GM19043 (cell line): ENCODE measurements around the gene TRIM62.

ENCODE experiments used
- ATAC-seq: cut with Tn5 transposase; IDR thresholded peaks from one replicate; pipeline ENCODE4 v1.9.1; 2021; ENCODE audit warnings: low read depth; ENCODE audit not compliant: unreplicated experiment

TRIM62 gene

GRCh38 chr1:33180911-33181890 is 642 bp downstream of the TRIM62 start:
- no peak for ATAC-seq

- ATAC-seq = no peak
Observed at GRCh38 chr1:33180226-33180910, 1.5 kb downstream of the TRIM62 start.

DNA sequence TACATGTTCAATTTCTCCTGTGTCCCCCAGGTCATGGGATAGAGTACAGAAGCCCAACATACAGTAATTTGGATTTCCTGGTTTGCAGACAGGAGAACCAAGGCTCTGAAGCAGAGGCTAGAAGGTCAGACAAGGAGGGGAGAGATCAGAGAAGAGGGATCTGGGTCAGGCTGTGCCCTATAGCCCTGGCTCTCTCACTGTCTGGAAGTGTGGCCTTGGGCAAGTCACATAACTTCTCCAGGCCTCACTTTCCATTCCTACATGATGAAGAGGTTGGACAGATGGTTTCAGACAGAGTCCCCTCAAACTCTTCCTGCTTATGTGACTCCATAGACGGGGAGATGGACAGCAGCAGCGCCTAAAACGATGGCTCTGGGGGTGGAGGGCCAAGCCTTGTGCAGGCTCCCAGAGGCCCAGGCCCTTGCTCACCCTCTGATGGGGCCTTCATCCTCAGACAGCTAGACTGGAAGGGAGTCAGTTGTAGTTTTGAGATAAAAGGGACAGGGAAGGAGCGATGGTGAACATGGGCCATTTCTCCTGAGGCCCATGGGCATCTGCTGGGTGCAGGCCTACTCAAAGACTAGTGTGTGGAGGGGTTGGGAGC is 2.9 kb downstream of the TRIM62 start:
- no peak for ATAC-seq

DNA sequence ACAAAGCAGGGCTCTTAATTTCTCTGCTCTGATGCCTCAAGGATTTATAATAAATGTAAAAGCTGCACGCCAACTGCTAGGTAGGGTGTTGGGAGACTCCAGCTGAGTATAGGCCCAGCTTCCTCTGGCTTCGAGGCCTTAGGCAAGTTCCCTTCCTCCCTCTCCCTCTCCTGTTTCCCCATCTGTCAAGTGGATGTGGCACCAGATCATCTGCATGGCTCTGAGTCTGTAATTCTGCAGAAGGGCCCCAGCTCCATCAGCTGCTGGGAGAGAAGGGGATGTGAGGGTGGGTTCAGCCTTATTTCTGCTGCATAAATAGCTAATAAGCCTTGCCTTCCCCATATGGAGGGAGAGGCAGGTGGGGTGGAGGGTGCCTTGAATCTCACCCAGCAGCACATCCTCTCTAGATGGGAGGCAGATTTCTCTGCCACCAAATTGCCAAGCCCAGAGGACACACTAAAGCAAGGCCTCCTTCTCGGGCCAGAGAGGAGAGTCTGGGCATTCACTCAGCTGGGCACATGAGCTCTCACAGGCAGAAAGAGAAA is 3.8 kb downstream of the TRIM62 start:
- ATAC-seq = no peak

GRCh38 chr1:33176887-33177286 is 5.0 kb downstream of the TRIM62 start:
- no peak for ATAC-seq

GRCh38 chr1:33176362-33176850 is 5.4 kb downstream of the TRIM62 start:
- ATAC-seq = no peak

GRCh38 chr1:33175865-33176264 is 6.0 kb downstream of the TRIM62 start:
- ATAC-seq = no peak

GRCh38 chr1:33173091-33173490 is 8.8 kb downstream of the TRIM62 start:
- ATAC-seq = no peak

- no peak for ATAC-seq
Observed at GRCh38 chr1:33171977-33172813, 9.6 kb downstream of the TRIM62 start.

- no peak for ATAC-seq
Observed at GRCh38 chr1:33170351-33171274, 11.2 kb downstream of the TRIM62 start.

DNA sequence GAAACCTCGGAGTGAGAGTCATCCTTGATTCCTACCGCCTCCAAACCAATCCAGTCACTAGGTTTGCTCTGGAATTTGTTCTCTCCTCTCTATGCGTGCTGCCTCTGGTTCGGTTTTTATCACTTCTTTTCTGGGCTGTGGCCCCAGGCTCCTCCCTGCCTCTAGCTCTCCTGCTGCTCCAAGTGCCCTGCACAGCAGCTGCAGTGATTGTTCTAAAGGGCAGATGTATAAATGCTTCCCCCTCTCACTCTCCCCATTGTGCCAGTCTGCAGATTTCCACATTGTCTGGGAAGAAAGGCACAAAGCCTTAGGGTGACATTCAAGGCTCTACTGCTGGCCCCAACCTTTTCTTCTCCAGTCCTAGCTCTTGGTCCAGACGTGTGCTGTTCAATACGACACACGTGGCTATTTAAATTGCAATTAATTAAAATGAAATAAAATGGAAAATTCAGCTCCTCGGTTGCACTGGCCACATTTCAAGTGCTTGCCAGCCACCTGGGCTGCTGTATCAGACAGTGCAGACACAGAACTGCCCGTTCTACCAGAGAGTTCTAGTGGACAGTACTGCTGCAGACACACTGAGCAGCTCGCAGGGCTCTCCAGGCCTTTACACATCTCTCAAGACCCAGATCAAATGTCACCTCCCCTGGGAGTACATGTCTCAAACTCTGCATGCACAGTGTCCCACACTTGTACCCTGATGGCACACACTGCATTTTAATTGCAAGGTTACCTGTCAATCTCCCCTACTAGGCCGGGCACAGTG is 12.4 kb downstream of the TRIM62 start:
- ATAC-seq = no peak

DNA sequence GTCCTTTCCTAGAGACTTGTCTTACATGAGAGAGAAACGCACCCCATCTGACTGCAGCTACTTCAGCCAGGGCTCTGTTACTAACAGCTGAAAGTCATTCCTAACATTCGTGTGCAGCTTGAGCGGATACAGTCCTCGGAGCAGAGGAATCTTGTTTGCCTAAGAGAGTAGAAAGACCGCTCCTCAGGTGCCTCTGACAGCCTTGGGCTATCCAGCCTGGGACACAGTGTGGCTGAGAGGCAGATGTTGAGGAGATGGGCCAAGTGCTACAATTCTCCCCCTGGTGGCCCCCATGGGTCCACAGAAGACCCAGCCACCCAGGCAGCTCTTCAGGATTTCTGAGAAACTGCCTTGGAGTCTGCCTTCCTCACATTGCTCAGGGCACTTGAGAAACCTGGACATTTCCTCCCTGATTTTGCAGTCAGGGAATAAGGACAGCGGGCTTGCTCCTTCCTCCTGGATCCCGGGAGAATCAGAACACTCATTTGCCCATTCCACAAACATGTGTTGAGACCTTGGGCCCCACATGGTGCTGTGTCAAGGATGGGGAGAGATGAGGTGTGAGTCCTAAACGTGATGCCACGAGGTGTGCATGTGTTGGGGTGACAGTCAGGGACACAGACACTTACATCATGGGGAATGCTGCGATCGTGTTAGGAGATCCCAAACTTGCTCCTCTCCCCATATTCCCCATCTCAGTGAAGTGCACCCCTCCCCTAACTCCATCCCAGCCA is 13.1 kb downstream of the TRIM62 start:
- ATAC-seq = no peak

DNA sequence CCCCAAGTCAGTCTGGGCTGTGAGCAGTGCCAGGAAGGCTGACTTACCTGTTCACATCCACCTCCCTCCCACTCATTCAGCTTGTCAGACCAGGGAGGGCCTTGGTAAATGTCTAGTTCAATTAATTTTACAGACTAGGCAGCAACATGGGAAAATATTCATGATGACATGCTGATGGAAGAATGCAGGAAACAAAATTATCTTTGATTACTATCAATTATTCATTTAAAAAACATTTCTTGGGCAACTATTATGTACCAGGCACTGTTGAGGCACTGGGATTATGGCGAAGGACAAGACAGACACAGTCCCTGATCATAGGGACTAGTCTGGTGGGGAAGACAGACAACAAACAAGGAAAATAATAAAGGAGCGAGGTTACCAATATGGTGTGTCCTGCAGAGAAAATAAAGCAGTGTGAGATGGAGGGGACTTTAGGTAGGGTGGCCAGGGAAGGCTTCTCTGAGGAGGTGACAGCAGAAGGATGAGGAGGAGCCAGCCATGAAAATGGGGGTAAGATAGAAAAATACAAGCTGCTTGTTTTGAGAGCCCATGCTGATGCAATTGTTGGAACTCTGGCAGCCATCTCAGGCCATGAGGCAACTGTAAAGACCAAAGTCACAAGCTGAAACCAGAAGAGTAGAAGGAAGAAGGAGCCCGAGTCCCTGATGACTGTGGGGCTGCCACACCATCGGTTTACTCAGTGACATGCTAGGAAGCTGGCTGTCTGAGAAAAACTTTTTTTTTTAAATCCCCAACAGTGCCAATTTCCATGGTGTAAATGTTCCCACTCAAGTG is 14.0 kb downstream of the TRIM62 start:
- no peak for ATAC-seq

DNA sequence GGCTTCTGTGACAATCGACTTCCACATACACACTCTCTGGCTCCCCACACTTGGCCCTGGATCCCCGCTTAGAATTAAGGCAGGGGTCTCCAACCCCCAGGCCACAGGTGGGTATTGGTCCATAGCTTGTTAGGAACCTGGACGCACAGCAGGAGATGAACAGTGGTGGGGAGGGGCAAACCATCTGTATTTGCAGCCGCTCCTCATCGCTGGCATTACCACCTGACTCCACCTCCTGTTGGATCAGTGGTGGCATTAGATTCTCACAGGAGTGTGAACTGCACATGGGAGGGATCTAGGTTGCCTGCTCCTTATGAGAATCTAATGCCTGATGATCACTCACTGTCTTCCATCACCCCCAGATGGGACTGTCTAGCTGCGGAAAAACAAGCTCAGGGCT is 16.0 kb downstream of the TRIM62 start:
- ATAC-seq = no peak

DNA sequence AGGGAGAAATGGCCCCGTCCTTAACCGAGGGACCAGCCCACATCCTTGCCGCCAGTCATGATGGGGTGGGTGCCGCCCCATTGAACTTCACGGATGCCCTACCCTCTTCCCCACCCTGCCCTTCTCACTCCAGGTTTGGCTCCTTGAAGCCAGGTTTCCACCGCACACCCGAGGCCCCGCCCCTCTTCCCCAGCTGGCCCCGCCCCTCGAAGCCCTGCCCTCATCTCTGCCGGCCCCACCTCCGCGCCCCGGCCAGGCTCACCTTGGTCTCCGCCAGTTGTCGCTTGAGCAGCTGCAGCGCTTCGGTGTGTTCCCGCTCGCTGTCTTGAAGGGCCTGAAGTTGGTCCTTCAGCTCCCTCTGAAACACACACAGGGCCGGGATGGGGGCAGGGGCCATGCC is 16.6 kb downstream of the TRIM62 start:
- no peak for ATAC-seq

DNA sequence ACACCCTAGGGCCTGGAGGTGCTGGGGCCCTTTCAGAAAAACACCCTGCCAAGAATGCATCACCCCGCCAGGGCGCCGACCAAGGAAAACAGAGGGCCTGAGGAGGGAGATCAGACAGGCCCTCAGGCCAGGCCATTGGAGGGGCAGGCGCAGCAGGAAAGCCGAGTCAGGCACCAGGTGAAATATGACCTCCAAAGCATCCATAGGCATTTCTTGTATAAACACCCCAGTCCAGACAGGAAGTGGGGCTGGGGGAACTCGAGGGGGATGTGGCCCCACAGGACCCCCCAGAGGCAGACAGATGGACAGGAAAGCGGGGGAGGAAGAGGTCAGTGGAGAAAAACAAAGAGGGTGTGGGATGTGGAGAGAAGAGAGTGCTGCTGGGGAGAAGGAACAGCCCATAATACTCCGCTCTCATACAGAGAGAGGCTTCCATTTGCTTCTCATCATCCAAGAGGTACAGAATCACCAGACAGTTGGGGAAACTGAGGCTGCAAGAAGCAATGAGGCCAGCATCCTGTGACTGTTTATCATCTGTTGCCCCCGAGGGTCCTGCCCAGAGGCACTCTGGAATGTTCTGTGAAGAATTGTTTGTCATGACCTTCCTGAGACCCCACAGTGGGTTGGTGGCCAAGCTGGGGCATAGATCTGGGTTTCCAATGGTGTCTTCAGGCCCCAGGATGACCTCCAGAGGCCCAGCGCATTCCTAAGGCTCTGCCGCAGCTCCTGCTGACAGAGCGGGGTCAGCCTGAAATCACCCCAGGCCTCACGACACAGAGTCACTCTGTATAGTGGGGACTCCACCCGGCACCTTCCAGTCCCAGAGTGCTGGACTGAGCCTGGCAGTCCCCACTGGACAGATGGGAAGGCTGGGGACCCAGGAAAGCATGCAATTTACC is 18.0 kb downstream of the TRIM62 start:
- ATAC-seq = no peak
